AML-193 (cell line): ENCODE results near the gene C11orf91.
"Not testable (repeated sequence)": the region's sequence is repeated elsewhere in the genome, so short reads cannot be mapped to it uniquely, and the experiment has no call there.

Experiments
- DNase-seq, 2 experiments: peaks; one replicate each; lab custom pipeline; 2025; lab: John Stamatoyannopoulos, UW

The C11orf91 gene

DNA sequence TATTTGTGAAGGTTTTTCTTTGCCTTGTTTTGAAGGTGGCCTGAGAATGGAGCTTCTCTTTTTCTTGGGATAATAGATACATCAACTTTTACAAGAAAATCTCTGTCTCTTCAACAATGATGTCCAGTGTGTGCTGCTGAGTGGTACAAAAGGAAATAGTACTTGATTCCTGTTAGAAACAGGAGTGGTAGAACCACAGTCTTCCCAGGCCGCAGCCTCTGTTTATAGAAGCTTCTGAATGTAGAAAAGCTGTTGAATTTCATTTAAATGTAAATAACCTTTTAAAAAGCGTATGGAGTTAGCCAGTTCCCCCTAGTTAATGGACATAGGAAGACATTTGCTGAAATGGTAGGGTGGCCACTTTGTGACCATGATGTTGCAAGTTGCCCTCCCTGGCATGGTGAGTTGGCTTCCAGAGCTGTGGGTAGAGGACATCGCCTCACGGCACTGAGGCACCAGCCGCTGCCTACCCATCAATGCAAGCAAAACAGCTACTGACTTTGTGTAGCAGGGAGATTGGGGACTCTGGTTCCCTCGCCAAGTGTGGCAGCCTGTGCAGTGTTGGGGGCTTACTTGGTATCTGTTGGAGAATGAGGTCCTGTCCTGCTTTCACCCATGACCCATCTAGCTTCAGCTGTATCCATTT is 31.6 kb downstream of the C11orf91 start:
- DNase-seq: no peak

GRCh38 chr11:33668468-33668825 is 32.2 kb downstream of the C11orf91 start:
- no peak for DNase-seq

- DNase-seq: no peak
These were observed 32.7 kb downstream of the C11orf91 start for GRCh38 chr11:33667819-33668467.

DNA sequence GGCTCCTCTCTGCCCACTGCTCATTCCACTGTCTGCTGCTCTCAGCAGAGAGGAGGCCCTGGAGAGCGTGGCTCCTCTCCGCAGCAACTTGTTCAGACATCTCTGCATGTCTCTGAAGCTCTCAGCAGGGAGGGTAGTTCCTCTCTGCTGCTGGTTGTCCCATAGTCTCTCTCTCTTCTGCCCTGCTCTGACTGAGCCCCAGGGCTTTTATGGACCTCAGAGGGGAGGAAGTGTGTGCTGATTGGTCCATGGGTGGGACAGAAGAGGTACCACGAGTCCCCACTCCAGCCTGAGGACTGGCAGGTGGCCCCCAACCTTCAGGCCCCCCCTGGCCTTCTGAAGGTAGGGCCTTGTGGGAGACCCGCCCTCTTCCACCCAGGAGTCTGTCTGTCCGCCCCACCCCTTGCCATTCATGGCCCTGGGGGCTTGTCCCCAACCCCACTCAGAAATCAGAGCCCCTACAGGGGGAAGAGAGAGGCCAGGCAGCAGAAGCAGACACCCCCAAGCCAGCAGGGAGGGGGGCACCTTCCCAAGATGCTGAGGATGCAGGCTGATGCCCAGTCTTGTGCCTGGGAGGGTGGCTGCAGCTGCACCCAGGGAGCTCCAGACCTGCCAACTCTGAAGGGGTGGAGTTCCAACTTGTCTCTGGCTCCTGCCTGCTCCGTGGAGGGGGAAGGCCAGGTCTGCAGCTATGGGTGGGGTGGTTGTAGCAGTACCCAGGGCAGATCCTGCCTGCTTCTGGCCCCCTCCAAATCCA is 35.1 kb downstream of the C11orf91 start:
- DNase-seq: no peak

- DNase-seq: no peak
These were observed 35.8 kb downstream of the C11orf91 start for GRCh38 chr11:33664827-33665226.

- DNase-seq: no peak
These were observed 36.5 kb downstream of the C11orf91 start for GRCh38 chr11:33664166-33664565.

DNA sequence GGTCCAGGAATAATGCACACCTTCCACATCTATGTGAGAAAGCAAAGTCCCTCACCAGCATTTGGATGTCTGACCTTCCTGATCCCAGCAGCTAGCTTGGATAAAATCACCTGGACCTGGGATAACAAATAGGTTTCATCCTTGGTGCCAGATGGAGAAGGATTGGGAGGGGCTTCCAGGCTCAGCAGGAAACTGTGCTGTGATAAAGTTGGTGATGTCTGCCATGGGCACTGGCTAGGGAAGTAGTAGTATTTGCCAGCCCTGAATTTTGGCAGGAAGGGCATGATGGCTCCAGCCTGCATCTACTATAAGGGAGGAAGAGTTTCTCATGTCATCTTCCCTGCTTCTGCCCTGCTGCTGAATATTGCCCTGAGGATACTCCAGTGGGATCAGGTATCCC is 37.5 kb downstream of the C11orf91 start:
- no peak for DNase-seq

GRCh38 chr11:33661526-33661925 is 39.1 kb downstream of the C11orf91 start:
- not testable (repeated sequence) for DNase-seq

DNA sequence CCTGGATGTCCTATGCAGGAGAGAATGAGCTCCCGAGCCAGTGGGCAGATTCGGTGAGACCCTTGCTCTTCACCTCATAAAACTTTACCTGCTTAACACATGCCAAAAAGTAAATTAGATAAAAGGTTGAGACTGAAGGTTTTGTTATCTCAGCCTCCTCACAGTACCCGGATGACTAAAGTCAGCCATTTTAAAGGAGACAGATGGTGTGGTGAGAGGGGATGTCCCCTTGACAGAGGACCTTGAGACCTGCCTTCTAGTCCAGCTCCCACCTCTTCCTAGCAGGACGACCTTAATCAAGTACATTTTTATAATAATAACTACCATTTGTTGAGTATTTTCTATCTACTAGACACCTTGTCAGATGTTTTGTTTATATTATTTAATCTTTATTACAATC is 39.7 kb downstream of the C11orf91 start:
- no peak for DNase-seq

DNA sequence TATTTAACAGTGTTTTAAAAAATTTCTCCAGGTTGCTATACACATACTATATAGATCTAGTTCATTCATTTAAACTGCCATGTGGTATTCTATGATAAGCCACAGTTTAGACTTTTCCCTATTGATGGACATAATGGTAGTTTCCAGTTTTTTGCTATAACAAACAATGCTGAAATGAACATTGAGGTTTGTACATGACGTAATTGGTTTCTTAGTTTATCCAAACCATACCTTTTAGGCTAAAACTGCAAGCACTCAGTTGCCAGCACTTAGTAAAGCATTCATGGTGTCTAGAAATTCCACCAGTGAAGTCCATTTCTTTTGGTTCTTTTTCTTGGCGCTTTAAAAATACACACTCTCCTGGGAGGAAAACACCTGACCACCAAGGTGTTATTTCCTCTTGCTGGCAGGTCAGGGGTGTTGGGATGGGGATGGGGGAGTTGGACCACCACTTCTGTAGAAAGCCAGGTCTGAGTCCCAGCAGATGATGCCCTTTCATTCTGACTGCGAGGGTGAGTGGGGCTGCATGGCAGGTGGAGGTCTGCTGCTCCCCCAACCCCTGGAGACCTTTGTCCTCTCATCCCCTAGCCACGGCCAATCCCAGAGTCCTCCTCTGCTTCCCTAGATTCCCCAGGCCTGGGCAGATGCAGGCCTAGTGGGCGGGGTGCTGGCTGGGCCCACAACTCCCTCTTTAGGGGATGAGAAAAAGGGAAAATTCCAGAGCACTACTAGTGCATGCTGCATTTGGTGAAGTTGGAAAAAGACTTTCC is 41.1 kb downstream of the C11orf91 start:
- DNase-seq: no peak

DNA sequence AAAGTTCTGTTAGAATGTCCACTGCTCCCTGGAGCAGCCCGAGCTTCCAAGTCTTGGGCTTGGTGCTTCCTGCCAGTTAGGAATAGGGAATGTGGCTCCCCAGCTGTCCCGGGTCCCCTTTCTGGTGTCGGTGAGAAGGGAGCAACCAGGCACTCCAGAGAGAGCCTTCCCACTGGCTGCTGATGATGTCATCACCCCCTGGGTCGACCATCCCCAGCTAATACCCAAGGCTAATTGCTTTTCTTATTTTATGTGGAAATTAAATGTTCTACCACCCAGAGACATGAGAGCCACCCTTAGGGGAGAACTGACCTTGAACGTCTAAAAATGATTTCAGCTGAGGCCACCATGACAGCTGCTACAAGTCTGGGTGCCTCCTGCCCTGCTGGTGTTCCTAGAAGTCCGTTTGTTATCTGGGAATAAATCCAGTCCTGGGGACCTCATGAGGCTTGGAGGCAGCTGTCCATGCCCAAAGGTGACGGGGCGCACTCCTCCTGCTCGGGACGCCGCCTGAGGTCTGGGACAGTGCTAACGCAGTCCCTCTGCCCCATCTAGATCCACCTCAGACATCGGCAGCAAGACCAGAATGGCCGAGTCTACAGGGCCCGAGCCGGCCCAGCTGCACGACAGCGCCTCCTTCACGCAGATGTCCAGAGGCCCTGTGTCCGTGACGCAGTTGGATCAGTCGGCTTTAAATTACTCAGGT is 42.3 kb downstream of the C11orf91 start:
- DNase-seq: no peak

DNA sequence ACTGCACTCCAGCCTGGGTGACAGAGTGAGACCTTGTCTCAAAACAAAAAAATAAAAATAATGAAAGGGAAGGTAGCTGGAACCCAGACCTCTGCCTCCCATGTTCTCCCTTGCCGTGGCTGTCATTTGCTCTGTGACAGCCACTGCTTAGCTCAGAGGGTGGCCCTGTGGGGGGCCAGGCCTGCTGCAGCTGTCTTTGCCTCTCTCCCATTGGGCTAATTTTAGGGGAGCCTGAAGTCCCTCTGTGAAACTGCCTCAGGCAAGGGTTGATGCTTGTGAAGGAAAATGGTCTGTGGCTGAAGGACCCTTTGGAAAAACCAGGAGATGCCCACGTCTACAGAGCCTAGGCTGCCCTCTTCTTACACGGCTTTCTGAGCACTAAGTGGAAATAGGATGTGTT is 42.9 kb downstream of the C11orf91 start:
- no peak for DNase-seq

GRCh38 chr11:33656768-33657167 is 43.9 kb downstream of the C11orf91 start:
- no peak for DNase-seq

GRCh38 chr11:33655842-33656600 is 44.6 kb downstream of the C11orf91 start:
- no peak for DNase-seq

DNA sequence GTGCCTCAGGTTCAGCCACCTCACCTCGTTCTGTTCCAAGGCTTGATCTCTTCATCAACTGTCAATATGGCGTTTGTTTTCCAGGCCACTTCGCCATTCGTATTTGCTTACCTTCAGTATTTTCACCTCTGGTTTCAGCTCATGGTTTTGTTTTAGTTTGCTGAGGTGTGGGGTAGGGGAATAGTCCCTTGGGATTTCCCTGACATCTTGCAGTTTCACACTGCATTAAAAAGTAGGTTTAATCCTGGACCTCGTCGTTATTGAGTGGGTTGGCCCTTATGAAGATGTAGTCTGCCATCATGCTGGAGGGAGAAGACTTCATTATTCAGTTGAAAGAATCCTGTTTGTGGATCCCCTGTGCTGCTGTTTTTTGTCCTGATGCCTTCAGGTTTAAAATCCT is 46.0 kb downstream of the C11orf91 start:
- DNase-seq: no peak

GRCh38 chr11:33652930-33653329 is 47.7 kb downstream of the C11orf91 start:
- no peak for DNase-seq

DNA sequence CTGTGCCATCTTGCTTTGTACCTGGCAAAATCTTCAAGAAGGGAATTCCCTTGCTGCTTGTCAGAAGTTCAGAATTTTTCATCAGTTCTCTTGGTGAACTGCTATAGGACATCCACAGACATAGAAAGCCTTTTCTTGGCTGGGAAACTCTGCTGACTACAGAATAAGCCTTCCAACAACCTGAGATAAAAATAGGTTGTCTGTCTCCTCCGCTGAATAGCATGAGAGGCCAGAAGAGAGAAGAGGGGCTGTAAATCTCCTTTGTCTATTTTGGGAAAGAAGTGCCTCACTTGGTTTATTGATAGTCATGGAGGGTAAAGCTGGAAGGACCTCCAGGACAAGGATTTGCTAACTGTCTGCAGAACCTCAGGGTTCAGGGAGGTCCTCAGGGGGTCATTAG is 48.2 kb downstream of the C11orf91 start:
- no peak for DNase-seq

GRCh38 chr11:33651990-33652389 is 48.6 kb downstream of the C11orf91 start:
- no peak for DNase-seq

DNA sequence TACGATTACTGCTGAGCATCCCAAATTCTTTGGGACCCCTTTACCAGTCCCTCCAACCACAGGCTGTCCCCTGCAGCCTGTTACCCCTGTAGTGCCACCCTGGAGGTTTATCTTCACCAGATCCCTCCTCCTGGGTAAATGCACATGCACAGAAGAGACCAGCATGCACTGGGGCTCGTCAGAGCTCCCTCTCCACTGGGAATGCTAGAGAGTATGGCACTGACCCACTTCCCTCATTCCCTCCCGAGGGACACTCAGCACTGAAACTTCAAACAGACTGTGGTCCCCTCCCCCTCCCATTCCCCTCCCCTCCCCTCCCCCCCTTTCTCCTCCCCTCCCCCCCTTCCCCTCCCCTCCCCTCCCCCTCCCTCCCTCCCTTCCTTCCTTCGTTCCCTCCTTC is 49.1 kb downstream of the C11orf91 start:
- DNase-seq: no peak

- DNase-seq: no peak
These were observed 50.7 kb downstream of the C11orf91 start for GRCh38 chr11:33649944-33650343.
